Lower lobe of right lung (tissue), 2 donors: ENCODE results near the gene RAB7B. TPM values are rescaled to one million over a fixed set of nuclear protein-coding genes. Genes with fewer than 3 reads are reported as not detected.

Experiments used
- ATAC-seq, 2 donors: fragments of 200-7000 bp; cut with Tn5 transposase; one replicate each; pipeline ENCODE4 v1.9.1; 2020 to 2022; ENCODE audit warnings: mild to moderate bottlenecking in 2 of 2, moderate library complexity in 2 of 2
- DNase-seq: peaks from one replicate; pipeline ENCODE4 v3.0.0-alpha.2; 2020
- H3K27ac ChIP-seq: fragments of 200-600 bp; one replicate; pipeline ENCODE4 v1.8.0; 2022
- H3K27me3 ChIP-seq: fragments of 200-600 bp; one replicate; pipeline ENCODE4 v1.8.0; 2022; ENCODE audit warnings: low read depth
- H3K36me3 ChIP-seq: fragments of 200-600 bp; one replicate; pipeline ENCODE4 v1.8.0; 2022; ENCODE audit warnings: mild to moderate bottlenecking
- H3K4me1 ChIP-seq: fragments of 200-600 bp; one replicate; pipeline ENCODE4 v1.8.0; 2022
- H3K4me3 ChIP-seq: fragments of 200-600 bp; one replicate; pipeline ENCODE4 v1.8.0; 2022; ENCODE audit warnings: mild to moderate bottlenecking
- H3K9me3 ChIP-seq: fragments of 200-600 bp; one replicate; pipeline ENCODE4 v1.8.0; 2022
- intact Hi-C: fragments of 100-400 bp; cut with DNase I; formaldehyde crosslinking; loops from one replicate; pipeline ENCODE4 v1.11.0; 2022
- total RNA-seq: library from RNA; stranded (reverse); fragmentation: NEBNext Ultra II Directional; extraction: Animal tissue kit (Norgen Biotek cat#: 25700); gene quantifications from one replicate; pipeline ENCODE4 v1.2.1, GENCODE V29; 2021
- TF ChIP-seq, protein P1 (sequence below): fragments of 200-600 bp; IDR thresholded peaks from one replicate; pipeline ENCODE4 v1.8.0; 2022; ENCODE audit warnings: antibody characterized with exemption, mild to moderate bottlenecking
- donor health status: DM: no; HTN: yes; CAD: no; lungs with severe emphysema.

RAB7B gene
- total RNA-seq, 1 donor from 2014 or later: 9.1 TPM

DNA sequence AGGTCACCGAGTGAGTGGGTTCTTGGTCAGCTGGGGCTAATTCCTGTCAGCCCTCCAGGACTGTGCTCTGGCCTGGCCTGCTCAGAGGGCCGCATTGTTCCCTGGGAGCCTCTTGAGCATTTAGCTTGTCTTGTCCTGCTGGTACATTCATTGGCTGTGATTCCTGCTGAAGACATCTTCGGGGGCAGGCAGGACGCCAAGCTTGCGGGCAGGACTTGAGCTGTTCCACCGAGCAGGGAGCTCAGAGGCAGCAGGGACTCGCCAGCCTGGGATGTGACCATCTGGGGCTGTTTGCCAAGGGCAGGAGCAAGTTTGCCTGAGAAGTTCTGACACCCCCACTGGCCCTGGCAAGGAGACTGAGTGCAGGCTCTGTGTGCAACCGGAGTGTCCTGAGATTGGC, 52.9 kb downstream of the RAB7B start:
- intact Hi-C loops: no loop called here
- H3K4me1 ChIP-seq: peaks cover 6% of the 10 kb centered on the region
- no peaks in the 10 kb centered on the region for H3K27me3 ChIP-seq
- peak in 1 of 2 donors; percentile 21 for ATAC-seq
- H3K36me3 ChIP-seq: no peaks in the 10 kb centered on the region
- no peak overlapping the region for H3K27ac ChIP-seq
- DNase-seq: no peak
- no peak overlapping the region for H3K4me3 ChIP-seq
- TF ChIP-seq, protein P1, sequence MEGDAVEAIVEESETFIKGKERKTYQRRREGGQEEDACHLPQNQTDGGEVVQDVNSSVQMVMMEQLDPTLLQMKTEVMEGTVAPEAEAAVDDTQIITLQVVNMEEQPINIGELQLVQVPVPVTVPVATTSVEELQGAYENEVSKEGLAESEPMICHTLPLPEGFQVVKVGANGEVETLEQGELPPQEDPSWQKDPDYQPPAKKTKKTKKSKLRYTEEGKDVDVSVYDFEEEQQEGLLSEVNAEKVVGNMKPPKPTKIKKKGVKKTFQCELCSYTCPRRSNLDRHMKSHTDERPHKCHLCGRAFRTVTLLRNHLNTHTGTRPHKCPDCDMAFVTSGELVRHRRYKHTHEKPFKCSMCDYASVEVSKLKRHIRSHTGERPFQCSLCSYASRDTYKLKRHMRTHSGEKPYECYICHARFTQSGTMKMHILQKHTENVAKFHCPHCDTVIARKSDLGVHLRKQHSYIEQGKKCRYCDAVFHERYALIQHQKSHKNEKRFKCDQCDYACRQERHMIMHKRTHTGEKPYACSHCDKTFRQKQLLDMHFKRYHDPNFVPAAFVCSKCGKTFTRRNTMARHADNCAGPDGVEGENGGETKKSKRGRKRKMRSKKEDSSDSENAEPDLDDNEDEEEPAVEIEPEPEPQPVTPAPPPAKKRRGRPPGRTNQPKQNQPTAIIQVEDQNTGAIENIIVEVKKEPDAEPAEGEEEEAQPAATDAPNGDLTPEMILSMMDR: no peak
- H3K9me3 ChIP-seq: no peaks in the 10 kb centered on the region

DNA sequence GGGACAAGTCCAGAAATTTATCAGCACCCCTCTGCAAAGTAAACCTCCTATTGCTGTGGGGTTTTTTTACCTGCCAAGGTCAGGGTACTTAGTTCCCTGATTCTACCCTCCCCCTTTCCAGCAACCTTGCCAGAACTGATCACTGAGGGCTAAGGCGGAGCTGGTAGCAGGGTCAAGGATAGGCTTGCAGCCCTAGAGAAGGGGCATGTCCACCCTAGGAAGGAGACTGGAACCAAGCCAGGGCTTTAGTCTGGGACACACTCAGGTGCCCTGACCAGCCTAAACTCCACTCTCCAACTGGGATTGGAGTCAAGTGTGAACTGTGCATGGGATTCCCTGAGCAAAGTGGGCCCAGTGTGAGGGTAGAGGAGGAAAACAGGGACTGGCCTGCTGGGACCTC, 53.4 kb downstream of the RAB7B start:
- ATAC-seq (peak in 1 of 2 donors; percentile 7), DNase-seq (no peak)
- Histone ChIP-seq H3K4me1 (peaks cover 6% of the 10 kb centered on the region), H3K4me3 (no peak overlapping the region), H3K36me3 (no peaks in the 10 kb centered on the region), H3K27me3 (no peaks in the 10 kb centered on the region), H3K9me3 (no peaks in the 10 kb centered on the region), H3K27ac (no peak overlapping the region)
- intact Hi-C loops: no loop called here
- TF ChIP-seq, protein P1: no peak

DNA sequence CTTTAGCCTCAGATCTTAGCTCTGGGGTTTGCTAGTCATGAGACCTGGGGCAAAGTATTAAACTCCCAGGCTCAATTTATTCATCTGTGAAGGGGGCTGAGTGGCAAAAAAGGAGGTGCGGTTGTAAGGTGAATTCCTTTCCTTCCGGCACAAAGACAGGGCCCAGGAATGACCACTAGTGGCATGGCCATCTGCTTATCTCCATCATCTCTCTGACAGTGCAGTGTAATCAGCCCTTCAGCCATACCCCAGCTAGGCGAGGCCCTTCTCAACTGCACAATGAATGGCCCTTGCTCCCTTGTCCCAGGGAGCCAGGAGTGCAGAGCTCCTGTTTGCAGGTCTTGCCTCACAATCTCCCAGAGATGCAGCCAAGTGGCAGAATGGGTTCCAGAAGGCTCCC, 54.3 kb downstream of the RAB7B start:
- Histone ChIP-seq H3K4me3 (no peak overlapping the region), H3K4me1 (peaks cover 6% of the 10 kb centered on the region), H3K27me3 (no peaks in the 10 kb centered on the region), H3K36me3 (no peaks in the 10 kb centered on the region), H3K27ac (no peak overlapping the region), H3K9me3 (no peaks in the 10 kb centered on the region)
- ATAC-seq: no peak
- TF ChIP-seq, protein P1: no peak
- intact Hi-C loops: no loop called here
- DNase-seq: no peak

DNA sequence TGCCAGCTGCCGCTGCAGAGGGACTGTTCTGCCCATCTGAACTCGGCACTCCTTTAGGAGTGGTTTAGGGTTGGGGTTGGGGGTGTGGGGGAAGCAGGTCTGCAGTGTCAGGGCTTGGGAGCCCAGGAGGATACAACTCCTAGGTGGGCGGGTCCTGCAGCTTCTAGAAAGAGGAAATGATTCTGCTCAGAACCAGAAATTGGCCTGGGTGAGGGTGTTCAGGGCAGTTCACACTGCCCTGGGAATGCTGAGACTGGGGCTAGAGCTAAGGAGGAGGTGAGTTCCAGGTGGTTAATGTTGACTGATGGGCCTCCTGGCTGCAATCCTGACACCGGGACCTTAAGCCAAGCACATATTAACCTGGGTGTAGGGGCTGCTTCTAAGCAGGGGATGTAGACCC, 55.2 kb downstream of the RAB7B start:
- DNase-seq: no peak
- H3K27ac ChIP-seq: no peak overlapping the region
- ATAC-seq: no peak
- no peaks in the 10 kb centered on the region for H3K36me3 ChIP-seq
- intact Hi-C loops: no loop called here
- no peak overlapping the region for H3K4me3 ChIP-seq
- peaks cover 3% of the 10 kb centered on the region for H3K27me3 ChIP-seq
- TF ChIP-seq, protein P1: no peak
- H3K4me1 ChIP-seq: peaks cover 6% of the 10 kb centered on the region
- no peaks in the 10 kb centered on the region for H3K9me3 ChIP-seq

DNA sequence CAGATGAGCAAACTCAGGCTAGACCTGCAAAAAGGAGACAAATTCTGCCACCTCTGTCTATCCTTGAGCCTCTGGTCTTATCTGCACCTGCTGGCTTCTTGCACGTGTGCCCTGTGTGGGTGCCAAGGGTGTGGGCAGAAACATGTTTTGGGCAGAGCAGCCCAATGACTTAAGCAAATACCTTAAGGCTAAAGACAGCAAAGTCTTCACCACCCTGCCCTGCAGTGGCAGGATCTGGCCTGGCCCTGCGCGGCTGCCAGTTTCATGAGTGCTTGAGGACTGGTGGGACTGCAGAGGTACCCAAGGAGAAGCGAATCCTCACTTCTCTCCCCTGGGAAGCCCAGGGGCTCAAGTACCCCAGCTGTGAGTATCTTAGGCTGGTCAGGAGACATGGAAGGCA, 56.2 kb downstream of the RAB7B start:
- H3K4me1 ChIP-seq: peaks cover 6% of the 10 kb centered on the region
- DNase-seq (peak; percentile 74), ATAC-seq (peak; percentile 63 to 65)
- no peak overlapping the region for H3K27ac ChIP-seq
- H3K4me3 ChIP-seq: no peak overlapping the region
- H3K27me3 ChIP-seq: peaks cover 5% of the 10 kb centered on the region
- TF ChIP-seq, protein P1: no peak
- intact Hi-C loops: no loop called here
- no peaks in the 10 kb centered on the region for H3K36me3 ChIP-seq
- H3K9me3 ChIP-seq: no peaks in the 10 kb centered on the region

DNA sequence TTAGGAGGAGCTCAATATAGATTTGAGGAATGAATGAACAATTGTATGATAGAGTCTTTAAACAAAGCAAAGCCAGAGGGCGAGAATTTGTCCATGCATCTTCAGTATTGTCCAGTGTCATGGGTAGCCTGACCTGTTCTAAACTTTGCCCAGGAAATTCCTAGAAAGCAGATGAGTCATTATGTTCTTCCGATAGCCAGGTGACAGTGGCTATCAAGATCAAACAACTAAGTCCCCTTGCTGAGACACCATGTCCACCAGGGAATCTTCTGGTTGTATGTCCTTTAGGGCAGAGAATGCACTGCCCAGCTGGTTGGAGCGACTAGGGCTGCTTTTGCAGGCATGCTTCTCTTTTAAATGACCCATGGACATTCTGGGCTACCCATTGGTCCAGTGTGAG, 58.1 kb downstream of the RAB7B start:
- no peak overlapping the region for H3K4me3 ChIP-seq
- intact Hi-C loops: no loop called here
- DNase-seq (no peak), ATAC-seq (no peak)
- TF ChIP-seq, protein P1: no peak
- no peak overlapping the region for H3K27ac ChIP-seq
- no peaks in the 10 kb centered on the region for H3K36me3 ChIP-seq
- peaks cover 5% of the 10 kb centered on the region for H3K27me3 ChIP-seq
- H3K4me1 ChIP-seq: peaks cover 6% of the 10 kb centered on the region
- no peaks in the 10 kb centered on the region for H3K9me3 ChIP-seq
